NT2/D1 (cell line): ENCODE results near the gene DECR2.

Experiments used
- SUZ12 ChIP-seq: IDR thresholded peaks from 2 replicates; pipeline ENCODE4 v1.6.1; 2011; ENCODE audit not compliant: insufficient read length, insufficient read depth; ENCODE audit errors: extremely low read depth
- YY1 ChIP-seq: IDR thresholded peaks from 2 replicates; pipeline ENCODE4 v1.6.1; 2011; ENCODE audit not compliant: insufficient read length, insufficient read depth

- TF ChIP-seq YY1 = no peak
- TF ChIP-seq SUZ12 = no peak
These were observed 3.9 kb upstream of the DECR2 start for GRCh38 chr16:397736-398332.
